RWPE2 (cell line): ENCODE results near the gene CCSER1.

ENCODE experiments used
- ATAC-seq: fragments of 200-7000 bp; cut with Tn5 transposase; 3 replicates; pipeline ENCODE4 v1.9.1; 2021; ENCODE audit warnings: low read depth
- DNase-seq: peaks from one replicate; pipeline ENCODE4 v3.0.0-alpha.2; 2020; ENCODE audit warnings: low spot score
- H3K27ac ChIP-seq: fragments of 450-650 bp; 2 replicates; pipeline ENCODE4 v1.5.1; 2017; ENCODE audit warnings: mild to moderate bottlenecking; ENCODE audit not compliant: poor library complexity, severe bottlenecking
- H3K27me3 ChIP-seq: fragments of 250-450 bp; sonication (Bioruptor Pico); 2 replicates; pipeline ENCODE4 v1.5.1; 2021; ENCODE audit warnings: mild to moderate bottlenecking, moderate library complexity; ENCODE audit not compliant: insufficient read depth, poor library complexity, severe bottlenecking
- H3K36me3 ChIP-seq: fragments of 250-450 bp; sonication (Bioruptor Pico); 2 replicates; pipeline ENCODE4 v1.5.1; 2020; ENCODE audit warnings: low read depth, mild to moderate bottlenecking, moderate library complexity
- H3K4me1 ChIP-seq: fragments of 250-450 bp; sonication (Bioruptor Pico); 2 replicates; pipeline ENCODE4 v1.5.1; 2021; ENCODE audit warnings: mild to moderate bottlenecking, moderate library complexity; ENCODE audit not compliant: insufficient read depth, poor library complexity, severe bottlenecking
- H3K4me3 ChIP-seq: fragments of 250-450 bp; sonication (Bioruptor Pico); 2 replicates; pipeline ENCODE4 v1.5.1; 2021; ENCODE audit warnings: mild to moderate bottlenecking, moderate library complexity; ENCODE audit not compliant: severe bottlenecking
- H3K9me3 ChIP-seq: fragments of 250-450 bp; sonication (Bioruptor Pico); 2 replicates; pipeline ENCODE4 v1.5.1; 2021; ENCODE audit warnings: mild to moderate bottlenecking, moderate library complexity; ENCODE audit not compliant: severe bottlenecking
- TF ChIP-seq, protein P1 (sequence below): fragments of 450-650 bp; IDR thresholded peaks from one replicate; pipeline ENCODE4 v1.5.1; 2017; ENCODE audit warnings: mild to moderate bottlenecking, moderate library complexity; ENCODE audit not compliant: poor library complexity, severe bottlenecking

Gene CCSER1

GRCh38 chr4:90190525-90190924 lies 63.3 kb downstream of the CCSER1 start:
- TF ChIP-seq, protein P1, sequence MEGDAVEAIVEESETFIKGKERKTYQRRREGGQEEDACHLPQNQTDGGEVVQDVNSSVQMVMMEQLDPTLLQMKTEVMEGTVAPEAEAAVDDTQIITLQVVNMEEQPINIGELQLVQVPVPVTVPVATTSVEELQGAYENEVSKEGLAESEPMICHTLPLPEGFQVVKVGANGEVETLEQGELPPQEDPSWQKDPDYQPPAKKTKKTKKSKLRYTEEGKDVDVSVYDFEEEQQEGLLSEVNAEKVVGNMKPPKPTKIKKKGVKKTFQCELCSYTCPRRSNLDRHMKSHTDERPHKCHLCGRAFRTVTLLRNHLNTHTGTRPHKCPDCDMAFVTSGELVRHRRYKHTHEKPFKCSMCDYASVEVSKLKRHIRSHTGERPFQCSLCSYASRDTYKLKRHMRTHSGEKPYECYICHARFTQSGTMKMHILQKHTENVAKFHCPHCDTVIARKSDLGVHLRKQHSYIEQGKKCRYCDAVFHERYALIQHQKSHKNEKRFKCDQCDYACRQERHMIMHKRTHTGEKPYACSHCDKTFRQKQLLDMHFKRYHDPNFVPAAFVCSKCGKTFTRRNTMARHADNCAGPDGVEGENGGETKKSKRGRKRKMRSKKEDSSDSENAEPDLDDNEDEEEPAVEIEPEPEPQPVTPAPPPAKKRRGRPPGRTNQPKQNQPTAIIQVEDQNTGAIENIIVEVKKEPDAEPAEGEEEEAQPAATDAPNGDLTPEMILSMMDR: no peak
- Histone ChIP-seq H3K4me1 (no peaks in the 10 kb centered on the region), H3K27ac (no peak overlapping the region), H3K27me3 (no peaks in the 10 kb centered on the region), H3K4me3 (no peak overlapping the region), H3K9me3 (no peaks in the 10 kb centered on the region), H3K36me3 (no peaks in the 10 kb centered on the region)
- no peak for DNase-seq
- ATAC-seq: no peak

- H3K27ac ChIP-seq: no peak overlapping the region
Measured at GRCh38 chr4:90198086-90198847, 71.1 kb downstream of the CCSER1 start.

DNA sequence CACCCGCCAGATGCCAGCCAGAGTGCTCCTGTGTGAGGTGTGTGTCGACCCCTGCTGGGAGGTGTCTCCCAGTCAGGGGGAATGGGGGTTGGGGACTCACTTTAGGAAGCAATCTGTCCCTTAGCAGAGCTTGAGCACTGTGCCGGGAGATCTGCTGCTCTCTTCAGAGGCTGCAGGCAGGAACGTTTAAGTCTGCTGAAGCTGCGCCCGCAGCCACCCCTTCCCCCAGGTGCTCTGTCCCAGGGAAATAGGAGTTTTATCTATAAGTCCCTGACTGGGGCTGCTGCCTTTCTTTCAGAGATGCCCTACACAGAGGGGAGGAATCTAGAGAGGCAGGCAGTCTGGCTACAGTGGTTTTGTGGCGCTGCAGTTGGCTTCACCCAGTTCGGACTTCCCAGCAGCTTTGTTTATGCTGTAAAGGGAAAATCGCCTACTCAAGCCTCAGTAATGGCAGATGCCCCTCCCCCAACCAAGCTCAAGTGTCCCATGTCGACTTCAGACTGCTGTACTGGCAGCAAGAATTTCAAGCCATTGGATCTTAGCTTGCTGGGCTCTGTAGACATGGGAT lies 80.8 kb downstream of the CCSER1 start:
- no peaks in the 10 kb centered on the region for H3K4me1 ChIP-seq
- no peaks in the 10 kb centered on the region for H3K27me3 ChIP-seq
- no peak overlapping the region for H3K4me3 ChIP-seq
- H3K9me3 ChIP-seq: no peaks in the 10 kb centered on the region
- DNase-seq: no peak
- TF ChIP-seq, protein P1: no peak
- no peaks in the 10 kb centered on the region for H3K36me3 ChIP-seq
- no peak overlapping the region for H3K27ac ChIP-seq
- no peak for ATAC-seq

More at GRCh38 chr4:90198086-90198847, 71.1 kb downstream of the CCSER1 start:
- H3K9me3 ChIP-seq: no peaks in the 10 kb centered on the region
- no peak; the same call in 2 of the 3 replicates for ATAC-seq
- H3K36me3 ChIP-seq: no peaks in the 10 kb centered on the region
- no peak for DNase-seq
- no peaks in the 10 kb centered on the region for H3K27me3 ChIP-seq
- TF ChIP-seq, protein P1: no peak
- no peak overlapping the region for H3K4me3 ChIP-seq
- H3K4me1 ChIP-seq: no peaks in the 10 kb centered on the region

- TF ChIP-seq, protein P1: no peak
- Histone ChIP-seq H3K9me3 (no peaks in the 10 kb centered on the region), H3K4me1 (no peaks in the 10 kb centered on the region), H3K4me3 (no peak overlapping the region), H3K36me3 (no peaks in the 10 kb centered on the region), H3K27ac (no peak overlapping the region), H3K27me3 (no peaks in the 10 kb centered on the region)
- ATAC-seq (no peak), DNase-seq (no peak)
Measured at GRCh38 chr4:90209922-90210321, 82.7 kb downstream of the CCSER1 start.

DNA sequence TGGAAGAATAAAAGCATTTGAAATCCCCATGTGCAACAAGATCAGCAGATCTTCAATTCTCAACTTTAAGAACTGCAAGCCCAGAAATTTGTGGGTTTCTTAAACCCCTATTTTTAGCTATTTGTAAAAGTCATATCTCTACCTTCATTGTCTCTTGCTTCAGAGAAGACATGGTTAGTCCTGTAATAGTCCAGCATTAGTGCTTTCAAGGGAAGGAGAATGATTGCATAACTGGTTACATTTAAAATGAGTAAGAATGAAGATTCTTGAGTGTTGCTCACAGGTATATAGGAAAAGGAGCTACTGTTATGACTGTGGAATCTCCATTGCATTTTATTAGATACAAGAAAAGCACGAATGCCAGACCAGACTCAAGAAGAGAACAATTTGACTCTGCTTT lies 84.0 kb downstream of the CCSER1 start:
- TF ChIP-seq, protein P1: no peak
- no peak for DNase-seq
- peaks cover 8% of the 10 kb centered on the region for H3K4me1 ChIP-seq
- no peaks in the 10 kb centered on the region for H3K9me3 ChIP-seq
- peak; percentile 48; the same call in 2 of the 3 replicates for ATAC-seq
- no peak overlapping the region for H3K4me3 ChIP-seq
- H3K27ac ChIP-seq: no peak overlapping the region
- H3K27me3 ChIP-seq: no peaks in the 10 kb centered on the region
- no peaks in the 10 kb centered on the region for H3K36me3 ChIP-seq
